Tongue (tissue), 2 donors: ENCODE measurements around the gene GATM. TPM values are rescaled to one million over a fixed set of nuclear protein-coding genes. Genes with fewer than 3 reads are reported as not detected.
"Not testable (repeated sequence)": the region's sequence is repeated elsewhere in the genome, so short reads cannot be mapped to it uniquely, and the experiment has no call there.

Source experiments
- DNase-seq: peaks from one replicate; pipeline ENCODE4 v3.0.0-alpha.2; 2015
- total RNA-seq: library from RNA; depleted of rRNA; stranded (reverse); fragments of >200 nt; gene quantifications from one replicate; pipeline ENCODE4 v1.2.3, GENCODE V29; 2014

The GATM gene
- total RNA-seq, 1 donor from 2014 or later: 743 TPM

DNA sequence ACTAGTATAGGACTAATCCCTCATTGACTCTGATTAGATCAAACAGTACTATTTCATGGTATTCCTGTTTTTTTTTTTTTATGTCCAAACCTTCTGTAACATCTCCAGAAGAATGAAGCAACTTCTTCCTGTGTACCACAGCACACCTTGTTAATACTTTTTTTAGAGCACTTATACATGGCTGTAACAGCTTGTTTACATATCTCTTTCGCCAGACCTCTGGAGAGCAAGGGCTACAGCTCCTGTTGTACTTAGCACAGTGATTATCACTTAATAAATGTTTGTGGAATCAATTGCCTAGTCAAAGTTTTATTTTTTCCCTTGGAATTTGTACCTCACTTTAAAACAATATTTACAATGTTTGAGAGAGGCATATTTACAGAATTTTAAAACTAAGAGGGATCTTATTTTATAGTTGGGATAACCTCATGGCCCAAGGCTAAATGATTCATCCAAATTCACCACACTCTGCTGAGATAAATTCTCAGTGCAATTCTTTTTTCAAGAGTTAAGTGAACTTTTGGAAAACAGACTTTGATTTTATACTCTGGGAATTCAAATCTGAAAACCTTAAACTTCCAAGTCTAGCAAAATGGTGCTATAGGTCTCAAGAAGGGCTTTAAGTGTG, 9.2 kb upstream of the GATM start:
- no peak for DNase-seq

DNA sequence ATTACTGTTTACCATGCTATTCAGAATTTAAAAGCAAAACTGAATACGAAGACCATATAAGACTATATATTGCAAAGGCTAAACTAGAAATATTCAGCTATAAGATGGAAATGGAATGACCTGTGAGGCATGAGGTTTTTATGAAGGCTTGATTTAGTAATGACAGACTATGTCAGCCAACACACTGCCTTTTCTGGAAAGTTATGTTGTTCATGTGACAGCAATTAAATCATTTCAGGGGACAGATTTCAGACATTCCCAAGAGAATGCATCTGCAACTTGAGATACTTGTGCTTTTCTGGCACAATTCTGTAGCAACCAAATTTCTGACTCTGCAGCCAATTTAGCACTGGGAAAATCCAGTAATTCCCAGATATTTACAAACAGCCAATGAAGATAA, 8.6 kb upstream of the GATM start:
- no peak for DNase-seq

DNA sequence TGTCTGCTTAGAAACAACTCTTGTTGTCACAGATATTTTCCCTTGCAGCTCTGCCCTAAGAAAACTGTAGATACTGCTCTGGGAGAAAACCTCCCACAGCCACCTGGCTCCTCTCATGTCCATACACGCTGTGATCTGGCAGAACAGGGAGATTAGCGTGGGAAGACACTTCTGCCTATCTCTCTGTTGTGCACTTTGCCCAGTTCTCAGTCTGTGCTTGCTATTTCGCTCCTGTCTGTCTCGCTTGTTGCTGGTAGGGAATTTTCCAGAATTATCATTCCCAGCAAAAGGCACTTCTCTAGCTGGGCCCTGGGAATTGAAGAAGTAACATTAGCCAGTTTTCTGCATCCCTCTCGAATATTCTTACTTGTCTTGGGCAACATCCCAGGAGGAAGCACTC, 8.1 kb upstream of the GATM start:
- DNase-seq: peak; percentile 47

DNA sequence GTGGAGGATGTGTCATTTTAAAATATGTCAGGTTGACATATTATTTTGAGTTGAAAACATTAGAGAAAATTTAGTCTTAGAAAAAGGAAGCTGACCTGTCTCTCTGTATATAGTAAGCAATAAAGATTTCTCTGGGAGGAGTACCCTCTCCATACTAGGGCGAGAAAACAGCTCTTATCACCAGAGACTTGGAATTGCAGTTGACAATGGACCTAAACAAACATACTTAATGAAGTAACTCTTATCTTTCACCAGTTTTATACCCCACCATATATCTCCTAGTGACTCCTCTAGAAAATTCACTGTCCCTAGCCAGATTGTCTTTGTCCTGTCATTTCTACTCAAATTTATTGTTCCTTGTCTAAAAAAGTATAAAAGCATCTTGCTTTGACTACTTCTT, 7.2 kb upstream of the GATM start:
- no peak for DNase-seq

DNA sequence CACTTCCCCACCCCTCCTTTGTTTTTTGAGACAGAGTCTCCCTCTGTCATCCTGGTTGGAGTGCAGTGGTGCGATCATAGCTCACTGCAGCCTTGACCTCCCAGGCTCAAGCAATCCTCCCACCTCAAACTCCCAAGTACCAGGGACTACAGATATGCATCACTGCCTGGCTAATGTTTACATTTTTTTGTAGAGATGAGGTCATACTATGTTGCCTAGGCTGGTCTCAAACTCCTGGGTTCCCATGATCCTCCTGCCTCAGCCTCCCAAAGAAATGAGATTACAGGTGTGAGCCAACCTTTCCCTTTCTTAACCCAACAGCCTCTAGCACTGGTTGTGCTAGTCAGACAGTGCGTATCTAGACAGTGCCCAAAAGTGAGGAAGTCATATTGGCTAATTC, 6.4 kb upstream of the GATM start:
- no peak for DNase-seq

DNA sequence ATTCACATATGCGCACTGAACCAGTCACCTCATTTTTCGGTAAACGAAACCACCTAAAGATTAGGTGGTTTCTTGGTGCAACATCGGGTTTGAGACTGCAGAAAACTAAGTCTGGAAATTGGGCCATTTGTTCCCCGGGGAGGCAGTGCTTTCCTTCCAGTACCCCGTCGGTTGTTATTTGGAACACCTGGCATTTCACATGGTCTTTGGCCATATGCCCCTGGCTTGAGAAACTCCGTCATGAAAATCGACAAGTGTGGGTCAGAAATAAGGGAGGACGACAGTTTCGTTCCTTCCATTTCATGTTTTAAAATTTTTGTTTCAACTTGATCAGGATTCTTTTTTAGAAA, 544 bp upstream of the GATM start:
- peak; percentile 57 for DNase-seq

DNA sequence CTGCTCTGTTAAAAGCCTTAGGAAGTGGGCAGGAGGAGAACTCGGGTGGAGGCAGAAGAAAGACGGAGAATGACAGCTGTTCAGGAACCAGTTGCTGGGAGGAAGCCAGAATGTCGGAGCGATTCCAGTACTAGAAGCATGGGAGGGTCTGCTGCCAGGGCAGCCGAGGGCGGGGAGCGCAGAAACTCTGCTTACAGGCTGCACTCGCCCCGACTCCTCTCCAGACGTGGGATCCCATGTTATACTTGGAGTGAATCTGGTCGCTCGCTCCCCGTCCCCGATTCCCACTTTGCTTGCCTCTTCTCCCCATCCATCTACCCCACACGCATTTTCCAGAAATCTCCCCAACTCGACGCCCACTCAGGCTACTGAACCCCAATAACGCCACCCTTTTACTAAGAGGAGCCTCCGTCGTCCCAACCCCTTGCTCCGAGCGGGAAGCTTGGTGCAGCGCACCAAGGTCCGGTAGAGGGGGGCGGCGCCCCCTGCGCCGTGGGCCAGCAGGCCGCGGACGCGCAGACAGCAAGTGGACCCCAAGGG, 665 bp downstream of the GATM start:
- DNase-seq: peak; percentile 95

DNA sequence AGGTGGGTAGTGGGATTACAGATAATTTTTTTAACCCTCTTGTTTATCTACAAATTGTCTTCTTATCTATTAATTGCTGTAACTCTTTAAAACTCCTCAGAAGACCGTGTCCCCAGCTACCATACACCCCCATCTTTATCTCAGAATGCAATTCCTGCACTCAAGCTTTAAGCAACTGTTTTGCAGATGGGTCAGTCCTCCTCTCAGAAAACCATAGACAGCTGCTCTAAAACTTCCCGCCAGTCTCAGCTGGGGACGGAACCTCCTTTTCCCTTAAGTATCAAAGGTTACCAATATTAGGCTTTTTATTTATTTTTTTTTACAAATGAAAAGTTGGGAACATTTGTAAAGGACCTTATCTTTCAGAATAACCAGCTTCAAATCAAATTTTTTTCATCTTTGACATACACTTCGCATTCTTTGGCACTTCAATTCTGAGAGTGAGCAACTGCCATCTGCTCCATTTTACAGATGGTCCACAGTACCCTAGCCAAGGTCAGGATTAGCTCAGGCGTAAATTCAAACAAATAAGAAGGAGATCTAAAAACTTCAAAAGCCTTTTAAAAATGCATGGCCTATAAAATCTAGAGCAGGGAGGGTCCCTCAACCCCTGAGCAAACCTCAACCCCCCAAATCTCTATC, 1.3 kb downstream of the GATM start:
- peak; percentile 69 for DNase-seq

DNA sequence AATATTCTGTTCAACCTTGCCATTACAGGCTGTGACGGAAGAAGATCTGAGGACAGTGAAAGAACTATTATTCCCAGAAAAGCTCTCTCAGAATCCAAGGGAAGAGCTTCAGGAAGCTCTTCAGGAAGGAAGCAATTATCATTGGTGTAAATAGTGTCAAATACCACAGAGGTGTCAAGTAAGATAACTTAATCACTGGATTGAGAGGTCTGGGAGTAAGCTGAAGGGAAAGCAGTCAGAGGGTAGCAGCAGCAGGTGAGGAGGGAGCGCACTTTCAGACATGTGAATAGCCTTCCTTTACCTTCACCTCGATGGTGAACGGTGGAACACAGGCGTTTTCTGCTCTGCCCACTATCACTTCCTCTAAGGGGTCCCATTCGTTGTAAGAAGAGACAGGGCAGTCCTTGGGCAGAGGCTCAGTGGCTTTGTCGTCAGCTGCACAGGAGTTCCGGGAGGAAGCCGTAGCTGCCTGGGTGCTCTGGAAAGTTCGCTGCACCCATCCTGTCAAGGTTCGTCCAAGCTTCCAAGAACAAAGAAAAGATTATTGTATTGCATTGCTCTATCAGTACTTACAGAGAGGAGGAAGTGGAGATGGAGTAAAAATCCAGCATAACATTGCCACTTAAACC, 1.9 kb downstream of the GATM start:
- no peak for DNase-seq

DNA sequence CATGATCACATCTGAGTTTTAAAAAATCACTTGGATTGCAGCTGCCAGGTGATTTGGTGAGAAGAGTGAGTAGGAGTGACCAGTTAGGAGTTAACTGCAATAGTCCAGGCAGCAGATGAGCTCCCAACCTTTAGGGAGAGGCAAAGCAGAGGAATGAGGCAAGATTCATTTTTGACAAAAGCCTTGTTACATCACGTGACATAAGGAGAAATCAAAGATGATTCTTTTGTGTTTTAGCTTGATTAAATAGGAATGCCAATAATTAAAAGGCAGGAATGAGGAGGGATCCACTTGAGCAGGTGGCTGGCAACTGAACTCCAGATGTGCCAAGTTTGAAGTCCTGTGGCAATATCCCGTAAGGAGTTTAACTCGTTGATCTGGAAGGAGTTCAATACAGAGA, 2.5 kb downstream of the GATM start:
- DNase-seq: no peak

DNA sequence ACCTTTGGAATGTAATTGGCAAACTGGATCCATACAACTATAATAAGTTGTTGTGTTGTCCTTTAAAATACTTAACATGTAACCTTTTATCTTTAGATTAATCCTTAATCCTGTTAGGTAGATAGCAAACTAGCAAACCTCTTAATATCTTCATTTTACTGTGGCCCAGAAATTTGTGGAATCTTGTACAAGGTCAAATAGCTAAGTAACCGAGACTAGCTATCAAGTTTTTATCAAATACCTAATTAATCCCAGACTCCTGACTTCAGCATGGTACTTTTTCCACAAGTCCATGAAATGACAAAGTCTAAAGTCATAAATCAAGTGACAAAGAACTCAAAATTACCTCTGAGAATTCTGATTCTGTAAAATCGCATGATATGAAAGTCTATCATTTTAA, 4.4 kb downstream of the GATM start:
- no peak for DNase-seq

DNA sequence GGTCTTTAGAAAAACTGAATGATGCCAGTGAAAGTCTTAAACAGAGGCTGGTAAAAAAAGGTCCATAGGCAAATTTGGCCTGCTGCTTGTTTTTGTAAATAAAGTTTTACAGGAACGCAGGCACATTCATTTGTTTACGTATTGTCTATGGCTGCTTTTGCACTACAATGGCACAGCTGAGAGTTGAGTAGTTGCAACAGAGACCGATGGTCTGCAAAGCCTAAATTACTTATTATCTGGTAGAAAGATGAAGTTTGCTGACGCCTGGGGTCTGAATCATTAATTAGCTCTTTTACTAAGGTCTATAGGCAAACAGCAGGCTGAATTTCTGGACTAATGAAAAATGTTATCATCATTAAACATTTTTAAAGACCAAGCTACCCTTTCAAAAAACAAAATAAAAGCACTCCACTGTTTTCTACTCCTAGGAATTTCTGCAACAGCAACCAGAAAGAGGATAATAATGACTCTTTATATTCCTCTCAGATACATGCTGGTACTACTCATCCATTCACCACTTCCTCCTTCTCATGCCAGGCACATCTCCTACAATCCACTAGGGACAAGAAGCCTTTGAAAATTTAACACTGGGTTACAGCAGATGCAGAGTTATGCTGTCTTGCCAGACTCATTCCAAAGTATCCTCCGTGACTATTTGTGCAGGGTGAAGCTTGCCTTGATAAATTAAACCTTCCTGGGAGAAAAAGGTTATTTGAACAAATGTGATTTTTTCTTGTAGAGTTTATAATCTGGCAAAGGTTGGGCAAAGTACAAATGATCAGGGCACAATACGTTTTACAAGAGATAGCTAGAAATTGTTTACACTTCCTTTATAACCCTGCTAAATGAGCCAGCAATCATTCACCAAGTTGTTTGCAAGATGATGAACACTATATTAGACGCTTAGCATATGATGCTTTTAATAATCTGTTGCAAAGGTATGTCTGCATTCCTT, 6.0 kb downstream of the GATM start:
- peak; percentile 23 for DNase-seq

DNA sequence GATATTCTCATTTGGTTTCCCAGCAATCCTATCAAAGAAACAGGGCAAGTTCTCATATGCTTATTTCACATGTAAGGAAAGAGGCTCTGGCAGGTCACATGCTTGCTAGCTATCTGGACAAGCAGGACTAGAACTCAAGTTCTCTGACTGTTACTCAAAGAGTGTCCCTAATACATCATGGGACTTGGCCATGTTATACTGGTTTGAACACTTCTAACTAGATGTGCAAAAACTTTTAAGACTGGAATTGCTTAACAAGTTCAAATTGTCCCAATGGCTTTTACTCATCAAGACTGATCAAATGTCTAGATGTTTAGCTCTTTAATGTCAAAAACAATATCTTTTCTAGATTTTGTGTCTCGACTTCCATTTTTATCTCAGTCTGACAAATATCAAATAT, 6.8 kb downstream of the GATM start:
- DNase-seq: no peak

DNA sequence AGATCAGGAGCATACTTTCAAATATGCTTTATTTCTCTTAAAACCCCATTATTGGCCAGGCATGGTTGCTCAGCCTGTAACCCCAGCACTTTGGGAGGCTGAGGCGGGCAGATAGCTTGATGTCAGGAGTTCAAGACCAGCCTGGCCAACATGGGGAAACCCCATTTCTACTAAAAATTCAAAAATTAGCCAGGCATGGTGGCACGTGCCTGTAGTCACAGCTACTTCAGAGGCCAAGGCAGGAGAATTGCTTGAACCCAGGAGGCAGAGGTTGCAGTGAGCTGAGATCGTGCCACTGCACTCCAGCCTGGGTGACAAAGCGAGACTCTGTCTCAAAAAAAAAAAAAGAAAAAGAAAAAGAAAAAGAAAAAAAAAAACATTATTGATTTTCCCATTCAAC, 8.3 kb downstream of the GATM start:
- not testable (repeated sequence) for DNase-seq

DNA sequence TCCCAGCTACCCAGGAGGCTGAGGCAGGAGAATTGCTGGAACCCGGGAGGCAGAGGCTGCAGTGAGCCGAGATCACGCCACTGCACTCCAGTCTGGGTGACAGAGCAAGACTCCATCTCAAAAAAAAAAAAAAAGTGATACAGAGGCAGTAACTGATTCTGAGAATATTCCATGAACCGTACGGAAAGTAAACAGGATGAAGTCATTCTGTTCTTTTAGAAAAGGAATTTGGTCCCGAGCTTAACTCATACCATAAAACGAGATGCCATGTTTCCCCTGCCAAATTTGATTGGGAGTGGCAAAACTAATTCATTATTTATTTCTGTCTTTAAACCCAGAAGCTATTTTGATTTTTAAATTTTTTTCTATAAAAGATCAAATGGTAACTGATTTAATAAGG, 11.1 kb downstream of the GATM start:
- not testable (repeated sequence) for DNase-seq

DNA sequence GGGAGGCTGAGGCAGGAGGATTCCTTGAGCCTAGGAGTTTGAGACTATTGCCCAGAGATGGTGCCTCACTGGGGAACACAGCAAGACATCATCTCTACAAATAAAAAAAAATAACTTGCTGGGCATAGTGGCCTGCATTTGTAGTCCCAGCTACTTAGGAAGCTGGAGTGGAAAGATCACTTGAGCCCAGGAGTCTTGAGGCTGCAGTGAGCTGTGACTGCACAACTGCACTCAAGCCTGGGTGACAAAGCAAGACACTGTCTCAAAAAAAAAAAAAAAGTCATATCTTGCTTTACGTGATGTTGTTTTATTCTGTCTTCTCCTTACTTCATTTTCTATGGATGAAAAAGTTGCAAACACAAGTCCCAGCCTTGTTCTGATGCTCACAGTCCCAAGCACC, 14.1 kb downstream of the GATM start:
- DNase-seq: no peak

DNA sequence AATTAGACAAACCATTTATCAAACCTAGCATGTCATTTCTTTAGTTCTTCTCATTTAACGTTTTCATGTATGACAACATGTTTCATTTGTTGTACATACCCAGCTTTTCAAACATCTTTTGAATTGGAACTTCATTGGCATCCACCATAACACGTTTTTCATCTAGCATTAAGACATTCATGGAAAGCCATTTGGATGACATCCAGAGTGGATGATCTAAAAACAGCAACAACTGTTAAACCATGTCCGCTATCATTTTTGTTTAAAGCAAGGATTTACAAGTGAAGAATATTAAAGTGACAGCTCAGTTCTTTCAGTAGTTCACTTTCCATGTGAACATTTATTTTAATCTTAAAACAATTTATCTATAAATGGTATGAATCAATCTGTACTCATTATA, 14.5 kb downstream of the GATM start:
- DNase-seq: no peak

DNA sequence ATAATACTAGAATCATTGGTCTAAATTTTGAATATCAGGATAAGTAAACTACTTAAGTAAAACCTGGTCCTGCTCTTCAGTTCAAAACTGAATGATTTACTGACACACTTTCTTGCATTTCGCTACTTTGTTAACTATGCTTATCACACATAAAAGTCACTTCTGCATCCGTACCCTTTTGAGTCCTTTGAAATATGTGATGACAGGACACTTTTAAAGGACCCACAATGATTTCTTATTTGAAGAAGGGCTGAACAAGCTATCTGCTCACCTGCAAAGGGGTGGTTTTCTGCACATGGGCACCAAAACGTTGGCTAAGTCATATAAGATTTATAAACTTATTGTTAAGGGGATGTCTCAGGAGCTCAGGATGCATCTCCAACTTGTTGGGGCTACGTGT, 15.0 kb downstream of the GATM start:
- DNase-seq: no peak

DNA sequence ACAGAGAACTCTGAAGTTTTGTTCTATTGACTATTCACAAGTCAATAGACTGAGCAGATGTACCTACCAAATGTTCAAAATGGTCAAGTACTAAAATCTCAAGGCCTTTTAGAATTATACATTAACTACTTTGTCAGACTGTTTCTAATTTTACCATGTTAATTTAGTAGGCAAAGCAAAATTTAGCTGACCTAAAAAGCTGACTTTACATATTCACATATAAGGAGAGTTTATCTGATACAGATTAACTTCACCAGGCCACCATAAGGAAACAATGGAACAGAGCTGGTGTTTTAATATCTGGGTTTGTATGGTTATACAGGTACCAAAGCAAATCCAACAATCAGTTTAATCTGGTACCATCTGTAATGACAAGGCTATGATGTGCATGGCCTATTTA, 15.9 kb downstream of the GATM start:
- DNase-seq: no peak

DNA sequence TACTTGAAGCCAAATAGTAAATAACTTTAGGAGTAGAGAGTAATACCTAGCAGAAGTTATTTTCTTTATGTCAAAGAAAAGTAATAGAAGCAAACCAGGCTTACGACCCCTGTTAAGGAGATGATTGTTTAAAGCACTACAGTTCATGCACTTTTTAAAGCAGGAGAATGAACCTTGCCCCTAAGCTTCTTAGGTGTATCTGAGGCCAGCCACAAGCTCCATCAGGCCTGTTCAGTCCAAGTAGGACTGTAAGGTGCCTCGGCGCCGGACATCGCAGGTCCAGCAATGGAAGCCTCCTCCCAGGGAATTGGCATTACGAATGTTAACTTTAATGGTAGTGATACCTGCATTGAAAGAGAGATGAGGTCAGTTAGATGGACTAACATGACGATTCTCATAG, 16.5 kb downstream of the GATM start:
- DNase-seq: no peak

DNA sequence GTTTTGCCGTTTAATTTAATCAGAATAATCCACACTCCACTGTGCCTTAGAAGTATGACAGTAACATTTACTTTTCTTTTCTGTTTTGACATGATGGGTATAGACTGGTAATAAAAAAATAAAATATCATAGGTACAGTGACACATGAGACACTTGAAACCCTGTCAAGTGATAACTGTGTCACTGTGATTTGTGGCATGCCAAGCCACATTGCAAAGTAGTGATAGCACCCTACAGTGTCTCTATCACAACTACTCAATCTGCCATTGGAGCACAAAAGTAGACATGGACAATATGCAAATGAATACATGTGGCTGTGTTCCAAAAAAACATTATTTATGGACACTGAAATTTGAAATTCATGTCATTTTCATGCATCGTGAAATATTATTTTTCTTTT, 22.5 kb downstream of the GATM start:
- no peak for DNase-seq

DNA sequence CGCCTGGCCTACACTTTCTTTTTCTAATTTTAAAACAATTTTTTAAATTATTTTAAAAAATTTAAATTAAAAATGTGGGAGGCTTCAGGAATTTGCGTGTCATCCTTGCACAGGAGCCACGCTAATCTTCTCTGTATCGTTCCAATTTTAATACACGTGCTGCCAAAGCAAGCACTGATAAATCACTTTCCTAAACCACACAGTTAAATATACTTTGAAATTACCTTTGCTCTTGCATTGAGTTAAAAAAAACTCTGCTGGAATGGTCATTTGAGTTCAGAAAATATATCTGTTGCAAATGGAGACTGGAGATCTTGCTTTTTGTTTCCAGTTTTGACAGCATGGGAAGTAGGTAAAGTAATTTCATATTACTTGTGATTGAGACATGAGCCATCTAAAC, 23.6 kb downstream of the GATM start:
- DNase-seq: no peak

DNA sequence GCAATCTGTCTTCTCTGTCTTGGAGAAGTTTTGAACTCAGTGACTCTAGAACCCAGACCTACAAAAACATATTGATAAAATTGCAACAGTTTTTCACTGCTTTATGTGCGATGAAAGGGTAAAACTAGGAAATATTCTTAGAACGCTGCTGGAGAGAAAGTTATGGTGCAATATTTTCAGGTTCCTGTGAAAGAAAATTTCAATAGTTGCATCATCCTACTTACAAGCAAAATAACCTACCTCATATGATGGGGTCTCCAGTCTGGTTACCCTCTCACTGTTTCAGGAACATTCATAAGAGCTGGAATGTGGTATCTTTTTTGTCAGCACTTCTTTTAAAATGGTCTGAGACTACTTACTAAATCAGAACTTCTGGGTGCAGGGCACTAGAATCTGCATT, 27.1 kb downstream of the GATM start:
- no peak for DNase-seq
